Osteoblast (primary cell): ENCODE measurements around the gene CRYBG2. TPM values are rescaled to one million over a fixed set of nuclear protein-coding genes. Genes with fewer than 3 reads are reported as not detected.
A peak's percentile ranks its signal among the peaks of the same experiment; 100 is the strongest.

Source experiments
- DNase-seq: peaks from one replicate; pipeline ENCODE4 v3.0.0; 2011; ENCODE audit warnings: low spot score, mixed read lengths; ENCODE audit not compliant: insufficient read length; ENCODE audit errors: missing footprints
- H2AFZ ChIP-seq: 2 replicates; pipeline ENCODE4 v1.6.0; 2011; ENCODE audit warnings: mild to moderate bottlenecking, low read length
- H3K27ac ChIP-seq: 2 replicates; pipeline ENCODE4 v1.5.1; 2011; ENCODE audit warnings: mild to moderate bottlenecking, low read depth, low read length, moderate library complexity
- H3K27me3 ChIP-seq: 2 replicates; pipeline ENCODE4 v1.6.0; 2012; ENCODE audit warnings: mild to moderate bottlenecking, control low read depth, inconsistent platforms, low read length, moderate library complexity; ENCODE audit not compliant: insufficient read depth
- H3K36me3 ChIP-seq: 2 replicates; pipeline ENCODE4 v1.5.1; 2011; ENCODE audit warnings: mild to moderate bottlenecking, low read length, control low read depth, moderate library complexity; ENCODE audit not compliant: insufficient read depth
- H3K4me1 ChIP-seq: 2 replicates; pipeline ENCODE4 v1.5.1; 2011; ENCODE audit warnings: mild to moderate bottlenecking, low read length, control low read depth, moderate library complexity; ENCODE audit not compliant: insufficient read depth
- H3K4me2 ChIP-seq: 2 replicates; pipeline ENCODE4 v1.6.0; 2011; ENCODE audit warnings: mild to moderate bottlenecking, low read length; ENCODE audit not compliant: insufficient read depth
- H3K4me3 ChIP-seq: fragments of 200-600 bp; sonication (generic); 3 replicates; pipeline ENCODE4 v1.5.1; 2012; ENCODE audit warnings: mild to moderate bottlenecking, low read length, inconsistent platforms; ENCODE audit not compliant: insufficient read depth
- H3K79me2 ChIP-seq: 2 replicates; pipeline ENCODE4 v1.6.0; 2012; ENCODE audit warnings: mild to moderate bottlenecking, low read length, control low read depth, inconsistent platforms; ENCODE audit not compliant: insufficient read depth
- H3K9me3 ChIP-seq: 2 replicates; pipeline ENCODE4 v1.5.1; 2011; ENCODE audit warnings: low read depth, low read length, control low read depth
- H4K20me1 ChIP-seq: 2 replicates; pipeline ENCODE4 v1.6.0; 2012; ENCODE audit warnings: mild to moderate bottlenecking, low read length, control low read depth; ENCODE audit not compliant: insufficient read depth
- total RNA-seq: library from RNA; depleted of rRNA; stranded (reverse); fragments of >200 nt; gene quantifications from 2 replicates; pipeline ENCODE4 v1.2.3, GENCODE V29; 2012
- TF ChIP-seq, protein P1 (sequence below): IDR thresholded peaks from 2 replicates; pipeline ENCODE4 v1.5.1; 2011; ENCODE audit warnings: mild to moderate bottlenecking, low read depth, low read length, moderate library complexity; ENCODE audit errors: extremely low read depth

The CRYBG2 gene
- total RNA-seq, 1 donor, result not detected

GRCh38 chr1:26278303-26278702, 75.6 kb downstream of the CRYBG2 start:
- H3K4me1 ChIP-seq, result peaks cover 74% of the 10 kb centered on the region
- H3K79me2 ChIP-seq, result peaks cover 40% of the 10 kb centered on the region
- peak overlapping the region; percentile 76 for H3K27ac ChIP-seq
- TF ChIP-seq, protein P1, sequence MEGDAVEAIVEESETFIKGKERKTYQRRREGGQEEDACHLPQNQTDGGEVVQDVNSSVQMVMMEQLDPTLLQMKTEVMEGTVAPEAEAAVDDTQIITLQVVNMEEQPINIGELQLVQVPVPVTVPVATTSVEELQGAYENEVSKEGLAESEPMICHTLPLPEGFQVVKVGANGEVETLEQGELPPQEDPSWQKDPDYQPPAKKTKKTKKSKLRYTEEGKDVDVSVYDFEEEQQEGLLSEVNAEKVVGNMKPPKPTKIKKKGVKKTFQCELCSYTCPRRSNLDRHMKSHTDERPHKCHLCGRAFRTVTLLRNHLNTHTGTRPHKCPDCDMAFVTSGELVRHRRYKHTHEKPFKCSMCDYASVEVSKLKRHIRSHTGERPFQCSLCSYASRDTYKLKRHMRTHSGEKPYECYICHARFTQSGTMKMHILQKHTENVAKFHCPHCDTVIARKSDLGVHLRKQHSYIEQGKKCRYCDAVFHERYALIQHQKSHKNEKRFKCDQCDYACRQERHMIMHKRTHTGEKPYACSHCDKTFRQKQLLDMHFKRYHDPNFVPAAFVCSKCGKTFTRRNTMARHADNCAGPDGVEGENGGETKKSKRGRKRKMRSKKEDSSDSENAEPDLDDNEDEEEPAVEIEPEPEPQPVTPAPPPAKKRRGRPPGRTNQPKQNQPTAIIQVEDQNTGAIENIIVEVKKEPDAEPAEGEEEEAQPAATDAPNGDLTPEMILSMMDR, result no peak
- H2AFZ ChIP-seq, result no peak overlapping the region
- H4K20me1 ChIP-seq, result peaks cover 18% of the 10 kb centered on the region
- no peaks in the 10 kb centered on the region for H3K27me3 ChIP-seq
- peaks cover 35% of the 10 kb centered on the region for H3K36me3 ChIP-seq
- peak; percentile 95 for DNase-seq
- no peak overlapping the region for H3K4me3 ChIP-seq
- no peaks in the 10 kb centered on the region for H3K9me3 ChIP-seq
- peak overlapping the region; percentile 90 for H3K4me2 ChIP-seq

- Histone ChIP-seq H4K20me1 (peaks cover 18% of the 10 kb centered on the region), H3K4me3 (no peak overlapping the region), H3K4me2 (peak overlapping the region; percentile 14), H3K27me3 (no peaks in the 10 kb centered on the region), H2AFZ (no peak overlapping the region), H3K79me2 (peaks cover 34% of the 10 kb centered on the region), H3K36me3 (peaks cover 35% of the 10 kb centered on the region), H3K4me1 (peaks cover 68% of the 10 kb centered on the region), H3K9me3 (no peaks in the 10 kb centered on the region), H3K27ac (peak overlapping the region; percentile 76)
- TF ChIP-seq, protein P1, result no peak
- peak; percentile 70 for DNase-seq
These were observed 76.2 kb downstream of the CRYBG2 start for GRCh38 chr1:26277719-26278118.

DNA sequence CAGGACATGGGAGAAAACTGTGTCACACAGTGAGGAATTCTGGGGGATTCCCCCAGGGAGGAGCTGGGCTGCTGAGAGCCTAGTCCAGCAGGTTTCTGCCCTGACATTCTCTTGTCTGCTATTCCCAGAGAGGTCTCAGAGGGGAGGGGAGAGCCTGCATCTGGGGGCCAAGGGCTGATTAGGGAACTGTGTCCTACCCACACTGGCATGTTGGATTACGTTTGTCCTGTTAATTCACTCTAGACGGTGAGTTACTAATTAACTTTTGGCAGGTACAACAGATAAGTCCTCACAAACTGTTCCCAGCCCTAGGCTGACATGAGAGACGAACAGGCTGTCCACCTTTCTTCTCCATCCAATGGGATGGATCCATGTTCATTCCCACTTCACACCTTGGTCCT, 76.7 kb downstream of the CRYBG2 start:
- no peak overlapping the region for H3K4me3 ChIP-seq
- H3K79me2 ChIP-seq, result peaks cover 30% of the 10 kb centered on the region
- H3K4me2 ChIP-seq, result no peak overlapping the region
- peaks cover 16% of the 10 kb centered on the region for H4K20me1 ChIP-seq
- peak overlapping the region; percentile 76 for H3K27ac ChIP-seq
- H3K36me3 ChIP-seq, result peaks cover 32% of the 10 kb centered on the region
- H2AFZ ChIP-seq, result no peak overlapping the region
- no peak for DNase-seq
- TF ChIP-seq, protein P1, result no peak
- H3K27me3 ChIP-seq, result no peaks in the 10 kb centered on the region
- peaks cover 63% of the 10 kb centered on the region for H3K4me1 ChIP-seq
- no peaks in the 10 kb centered on the region for H3K9me3 ChIP-seq

DNA sequence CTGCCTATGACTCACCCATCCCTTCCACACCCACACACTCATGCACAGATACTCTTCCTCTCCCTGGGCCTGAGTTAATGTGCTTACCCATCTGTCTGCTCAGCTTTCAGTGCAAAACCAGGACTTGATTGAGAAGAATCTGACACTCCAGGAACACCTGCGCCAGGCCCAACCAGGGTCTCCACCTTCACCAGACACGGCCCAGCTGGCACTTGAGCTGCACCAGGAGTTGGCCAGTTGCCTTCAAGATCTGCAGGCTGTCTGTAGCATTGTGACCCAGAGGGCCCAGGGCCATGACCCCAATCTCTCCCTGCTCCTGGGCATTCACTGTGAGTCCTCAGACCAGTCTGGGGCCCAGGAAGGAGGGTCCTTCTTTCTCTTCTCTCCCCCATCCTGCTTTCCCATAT, 77.5 kb downstream of the CRYBG2 start:
- H3K9me3 ChIP-seq, result no peaks in the 10 kb centered on the region
- peaks cover 55% of the 10 kb centered on the region for H3K4me1 ChIP-seq
- H3K27me3 ChIP-seq, result no peaks in the 10 kb centered on the region
- H3K4me2 ChIP-seq, result peak overlapping the region; percentile 68
- peaks cover 22% of the 10 kb centered on the region for H3K79me2 ChIP-seq
- no peak overlapping the region for H2AFZ ChIP-seq
- DNase-seq, result peak; percentile 96
- peaks cover 33% of the 10 kb centered on the region for H3K36me3 ChIP-seq
- TF ChIP-seq, protein P1, result no peak
- H3K4me3 ChIP-seq, result peak overlapping the region; percentile 14
- peaks cover 10% of the 10 kb centered on the region for H4K20me1 ChIP-seq
- H3K27ac ChIP-seq, result peak overlapping the region; percentile 76
